GM12891 (cell line): ENCODE results near the gene CNGB1.
"Not testable (repeated sequence)": the region's sequence is repeated elsewhere in the genome, so short reads cannot be mapped to it uniquely, and the experiment has no call there.

ENCODE experiments used
- DNase-seq: peaks from one replicate; pipeline ENCODE4 v3.0.0; 2011; ENCODE audit warnings: low spot score; ENCODE audit not compliant: insufficient read length
- FAIRE-seq: peaks from 2 replicates; lab custom pipeline; 2011; peaks lifted over from hg19 to GRCh38; lab: Jason Lieb, UNC
- PAX5 ChIP-seq: IDR thresholded peaks from 2 replicates; pipeline ENCODE4 v1.6.1; 2011; ENCODE audit warnings: low read length, moderate library complexity, mild to moderate bottlenecking; ENCODE audit not compliant: insufficient read depth, severe bottlenecking
- POLR2A ChIP-seq: IDR thresholded peaks from 2 replicates; pipeline ENCODE4 v1.6.1; 2011; ENCODE audit warnings: low read depth, low read length, control low read depth
- POLR2AphosphoS5 ChIP-seq: IDR thresholded peaks from 2 replicates; pipeline ENCODE4 v1.6.1; 2011; ENCODE audit warnings: low read depth, low read length, control low read depth
- POU2F2 ChIP-seq: IDR thresholded peaks from 2 replicates; pipeline ENCODE4 v1.6.1; 2011; ENCODE audit warnings: low read depth, mild to moderate bottlenecking, control low read depth, low read length, moderate library complexity
- SPI1 ChIP-seq: IDR thresholded peaks from 2 replicates; pipeline ENCODE4 v1.6.1; 2011; ENCODE audit warnings: low read depth, low read length, control low read depth
- TAF1 ChIP-seq: IDR thresholded peaks from 2 replicates; pipeline ENCODE4 v1.6.1; 2011; ENCODE audit warnings: low read depth, low read length, control low read depth

The CNGB1 gene

DNA sequence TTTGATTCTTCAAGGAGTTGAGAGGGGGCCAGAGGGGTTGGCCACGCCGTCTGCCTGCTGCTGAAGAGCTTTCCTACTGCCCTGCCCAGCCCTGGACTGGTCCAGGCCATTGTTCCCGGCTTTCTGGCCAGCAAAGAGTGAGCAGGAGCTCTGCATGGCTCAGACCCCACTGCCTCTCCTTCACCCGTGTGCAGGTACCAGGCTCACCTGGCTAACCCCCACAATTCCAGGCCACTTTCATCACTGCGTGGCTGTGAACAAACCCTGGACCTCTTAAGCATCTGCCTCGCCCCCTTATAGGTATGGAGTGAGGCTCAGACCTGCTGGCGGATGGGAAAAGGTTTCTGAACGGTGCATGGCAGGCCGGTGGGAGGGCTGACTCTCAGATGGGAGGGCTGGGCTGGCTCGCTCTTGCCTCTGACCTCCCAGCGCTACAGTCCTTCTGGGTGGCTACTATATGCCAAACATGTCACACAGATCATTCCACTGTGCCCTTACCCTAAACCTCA lies 20.7 kb upstream of the CNGB1 start:
- no peak for TF ChIP-seq POLR2A
- TF ChIP-seq POU2F2: no peak
- TF ChIP-seq SPI1: no peak
- TF ChIP-seq POLR2AphosphoS5: no peak
- no peak for TF ChIP-seq TAF1
- TF ChIP-seq PAX5: no peak
- DNase-seq (no peak), FAIRE-seq (no peak)

DNA sequence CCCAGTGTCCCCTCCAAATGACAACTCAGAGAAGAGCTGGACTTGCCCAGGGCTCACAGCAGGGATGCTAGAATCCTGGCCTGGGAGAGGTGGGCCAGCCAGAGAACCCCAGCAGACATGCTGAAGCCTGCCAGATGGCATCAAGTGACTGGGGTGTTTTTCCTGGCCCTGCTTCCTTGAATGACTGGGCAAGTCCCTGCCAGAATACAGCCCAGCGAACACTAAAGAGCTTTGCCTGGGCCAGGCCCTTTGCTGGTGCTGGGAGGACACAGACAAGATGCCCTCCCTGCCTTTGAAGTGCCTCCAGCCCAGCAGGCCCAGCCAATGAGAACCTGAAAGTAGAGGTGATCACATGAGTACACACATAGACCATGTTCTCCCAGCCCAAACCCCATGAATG lies 18.0 kb upstream of the CNGB1 start:
- TF ChIP-seq SPI1 (no peak), TAF1 (no peak), POU2F2 (no peak), POLR2A (no peak), PAX5 (no peak), POLR2AphosphoS5 (no peak)
- FAIRE-seq (no peak), DNase-seq (no peak)

DNA sequence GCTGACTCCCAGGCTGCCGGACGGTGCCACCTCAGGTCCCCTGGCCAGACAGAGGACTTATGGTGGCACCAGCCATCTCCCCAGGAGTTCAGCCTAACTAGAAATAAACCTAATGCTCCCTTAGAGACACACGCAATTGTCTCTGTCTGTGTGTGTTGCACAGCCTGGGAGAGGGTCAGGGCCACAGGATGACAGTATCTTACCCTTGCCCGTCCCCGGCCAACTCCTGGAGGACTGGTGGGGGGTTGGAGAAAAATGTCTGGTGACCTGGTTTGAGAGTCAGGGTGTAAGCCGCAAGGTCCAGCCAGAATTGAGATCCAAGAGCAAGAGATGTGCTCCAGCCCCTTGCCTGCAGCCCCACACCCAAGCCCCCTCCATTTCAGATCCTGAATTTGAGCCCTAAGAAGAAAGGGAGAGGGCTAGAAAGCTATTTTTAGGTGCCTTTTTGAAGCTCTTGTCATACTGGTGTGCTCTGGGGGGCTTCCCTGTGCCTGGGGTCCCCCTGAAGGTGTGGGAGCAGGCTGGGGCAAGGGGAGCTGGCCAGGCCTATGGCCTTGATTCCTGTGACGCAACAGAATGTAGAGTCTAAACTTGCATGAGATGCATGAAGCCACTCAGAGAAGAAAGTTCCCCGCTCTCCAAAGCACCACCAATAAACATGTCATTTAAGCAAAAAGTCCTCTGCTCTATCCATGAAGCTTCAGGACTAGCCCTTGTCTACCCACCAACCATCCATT lies 16.7 kb upstream of the CNGB1 start:
- FAIRE-seq: no peak
- TF ChIP-seq POU2F2: no peak
- TF ChIP-seq TAF1: no peak
- TF ChIP-seq POLR2A: no peak
- TF ChIP-seq SPI1: no peak
- no peak for TF ChIP-seq PAX5
- TF ChIP-seq POLR2AphosphoS5: no peak
- DNase-seq: no peak

DNA sequence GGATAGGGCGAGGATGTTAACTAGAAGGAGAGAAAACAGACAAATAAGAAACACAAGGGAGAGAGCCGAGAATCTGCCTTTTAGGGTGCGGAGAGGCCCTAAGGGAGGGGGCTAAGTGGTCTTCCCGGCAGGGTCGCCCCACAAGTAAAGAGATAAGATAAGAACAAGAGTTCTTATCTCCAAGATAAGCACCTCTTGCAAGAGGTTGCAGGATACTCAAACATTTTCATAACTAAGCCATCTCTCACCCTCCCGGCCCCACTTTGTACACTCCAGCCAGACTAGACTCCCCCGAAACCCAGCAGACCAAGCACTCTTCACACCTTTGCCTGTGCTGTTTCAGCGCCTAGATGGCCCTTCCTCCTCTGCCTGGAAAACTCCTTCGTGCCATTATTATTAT lies 15.3 kb upstream of the CNGB1 start:
- no peak for FAIRE-seq
- no peak for TF ChIP-seq POLR2AphosphoS5
- no peak for TF ChIP-seq POLR2A
- TF ChIP-seq PAX5: no peak
- TF ChIP-seq POU2F2: no peak
- no peak for TF ChIP-seq SPI1
- TF ChIP-seq TAF1: no peak
- no peak for DNase-seq

DNA sequence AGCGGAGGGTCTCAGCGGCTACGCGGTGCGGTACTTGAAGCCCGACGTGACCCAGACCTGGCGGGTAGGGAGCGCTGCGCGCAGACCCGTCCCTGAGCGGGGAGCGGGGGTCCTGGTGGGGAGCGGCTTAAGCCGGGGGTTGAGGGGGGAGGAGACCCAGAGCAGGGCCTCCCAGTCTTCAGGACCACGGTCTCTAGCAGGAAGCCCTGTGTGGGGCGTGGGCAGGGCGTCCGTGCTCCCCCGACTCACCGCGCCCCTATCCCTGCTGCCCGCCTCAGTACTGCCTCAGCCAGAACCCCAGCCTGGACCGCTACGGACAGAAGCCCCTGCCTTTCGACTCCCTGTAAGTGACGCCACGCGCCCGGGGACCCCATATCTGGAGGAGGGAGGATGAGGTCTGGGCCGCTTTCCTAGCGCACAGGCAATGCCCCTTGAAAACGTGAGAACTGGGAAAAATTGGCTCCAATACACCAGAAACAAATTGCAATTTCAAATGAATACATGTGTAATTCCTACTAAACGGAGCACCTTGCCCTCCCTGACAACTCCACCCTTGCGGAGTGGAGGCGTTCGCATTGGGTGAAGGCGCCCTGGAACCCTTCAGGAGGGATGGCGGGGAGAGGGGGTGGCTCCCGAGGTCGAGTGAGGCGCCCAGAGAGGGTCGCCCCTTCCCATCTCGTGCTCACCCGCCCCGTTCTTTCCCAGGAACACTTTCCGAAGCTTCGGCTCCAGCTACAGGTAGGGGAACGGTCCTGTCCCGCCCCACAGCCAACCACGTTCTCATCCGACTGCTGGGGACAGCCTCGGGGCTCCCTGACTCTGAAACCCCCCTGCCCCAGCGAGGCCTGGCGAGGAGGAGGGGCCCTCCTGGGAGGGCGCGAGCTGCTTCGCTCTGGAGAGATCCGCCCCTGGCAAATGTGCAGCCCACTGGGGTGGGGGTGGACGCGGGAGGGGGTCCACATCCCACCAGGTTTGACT lies 14.6 kb upstream of the CNGB1 start:
- FAIRE-seq: no peak

DNA sequence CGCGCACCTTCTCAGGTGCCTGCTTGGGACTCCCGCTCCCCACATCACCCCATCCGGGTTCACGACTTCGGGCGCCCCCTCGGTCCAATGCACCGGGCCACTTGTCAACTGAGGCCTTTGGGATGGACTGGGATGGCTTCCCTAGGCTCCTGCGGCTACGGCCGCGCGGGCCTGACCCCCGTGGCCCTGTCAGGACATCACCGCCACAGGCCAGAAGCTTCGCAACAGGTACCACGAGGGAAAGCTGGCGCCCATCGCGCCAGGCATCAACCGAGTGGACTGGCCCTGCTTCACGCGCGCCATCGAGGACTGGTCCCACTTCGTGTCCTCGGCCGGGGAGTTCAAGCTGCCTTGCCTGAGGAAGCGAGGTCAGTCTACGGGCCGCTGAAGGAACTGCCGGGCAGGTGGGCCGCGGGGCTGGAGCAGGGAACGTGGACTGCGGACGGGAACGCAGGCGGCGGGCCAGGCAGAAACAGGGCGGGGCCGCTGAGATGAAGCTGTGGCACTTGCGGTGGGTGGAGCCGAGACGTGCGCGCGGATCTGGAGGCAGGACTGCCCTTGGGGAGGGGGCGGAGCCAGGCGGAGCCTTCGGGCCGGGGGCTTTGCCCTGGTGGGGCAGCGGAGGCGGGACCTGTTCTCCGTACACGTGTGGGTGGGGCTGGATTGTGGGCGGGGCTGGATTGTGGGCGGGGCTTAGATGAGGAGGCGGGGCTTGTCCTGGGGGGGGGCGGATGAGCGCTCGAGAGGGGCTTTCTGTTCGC lies 13.7 kb upstream of the CNGB1 start:
- no peak for TF ChIP-seq POU2F2
- TF ChIP-seq SPI1: no peak
- no peak for TF ChIP-seq POLR2AphosphoS5
- no peak for TF ChIP-seq PAX5
- no peak for TF ChIP-seq POLR2A
- no peak for TF ChIP-seq TAF1
- DNase-seq (peak; percentile 81), FAIRE-seq (peak; percentile 55)

More for the DNA sequence above, 14.6 kb upstream of the CNGB1 start:
- TF ChIP-seq POU2F2 (no peak), POLR2AphosphoS5 (no peak), SPI1 (no peak), PAX5 (no peak), POLR2A (no peak), TAF1 (no peak)
- DNase-seq: no peak

DNA sequence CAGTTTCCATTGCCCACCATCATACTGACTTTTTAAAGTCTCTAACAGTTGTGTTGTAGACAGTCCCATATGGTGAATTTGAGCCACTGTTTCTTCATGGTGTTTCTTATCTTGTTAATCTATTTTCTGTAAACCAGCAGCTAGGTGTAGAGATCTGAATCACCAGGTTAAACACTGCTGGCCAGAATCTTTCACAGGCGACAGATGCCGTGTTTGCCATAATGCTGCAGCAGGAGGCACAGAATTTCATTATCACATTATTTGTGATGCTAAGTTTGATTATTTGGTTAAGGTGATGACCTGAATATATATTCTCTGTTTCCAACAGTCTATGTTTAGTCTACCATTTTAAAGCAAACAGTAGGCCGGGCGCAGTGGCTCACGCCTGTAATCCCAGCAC lies 11.5 kb upstream of the CNGB1 start:
- DNase-seq (no peak), FAIRE-seq (no peak)
- TF ChIP-seq TAF1: no peak
- TF ChIP-seq PAX5: no peak
- no peak for TF ChIP-seq SPI1
- TF ChIP-seq POLR2AphosphoS5: no peak
- TF ChIP-seq POLR2A: no peak
- TF ChIP-seq POU2F2: no peak

DNA sequence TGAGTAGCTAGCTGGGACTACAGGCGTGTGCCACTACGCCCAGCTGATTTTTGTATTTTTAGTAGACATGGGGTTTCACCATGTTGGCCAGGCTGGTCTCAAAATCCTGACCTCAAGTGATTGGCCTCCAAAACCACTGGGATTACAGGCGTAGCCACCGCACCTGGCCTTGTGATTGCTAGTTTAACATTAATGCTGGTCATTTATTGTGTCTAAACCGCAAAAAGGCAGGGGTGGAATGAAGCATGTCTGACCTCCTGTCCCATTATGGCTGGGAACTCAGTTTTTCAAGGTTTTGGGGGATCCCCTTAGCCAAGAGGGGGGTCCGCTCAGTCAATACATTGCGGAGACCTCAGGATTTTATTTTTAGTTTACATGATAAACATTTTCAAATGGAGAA lies 10.7 kb upstream of the CNGB1 start:
- DNase-seq: no peak

DNA sequence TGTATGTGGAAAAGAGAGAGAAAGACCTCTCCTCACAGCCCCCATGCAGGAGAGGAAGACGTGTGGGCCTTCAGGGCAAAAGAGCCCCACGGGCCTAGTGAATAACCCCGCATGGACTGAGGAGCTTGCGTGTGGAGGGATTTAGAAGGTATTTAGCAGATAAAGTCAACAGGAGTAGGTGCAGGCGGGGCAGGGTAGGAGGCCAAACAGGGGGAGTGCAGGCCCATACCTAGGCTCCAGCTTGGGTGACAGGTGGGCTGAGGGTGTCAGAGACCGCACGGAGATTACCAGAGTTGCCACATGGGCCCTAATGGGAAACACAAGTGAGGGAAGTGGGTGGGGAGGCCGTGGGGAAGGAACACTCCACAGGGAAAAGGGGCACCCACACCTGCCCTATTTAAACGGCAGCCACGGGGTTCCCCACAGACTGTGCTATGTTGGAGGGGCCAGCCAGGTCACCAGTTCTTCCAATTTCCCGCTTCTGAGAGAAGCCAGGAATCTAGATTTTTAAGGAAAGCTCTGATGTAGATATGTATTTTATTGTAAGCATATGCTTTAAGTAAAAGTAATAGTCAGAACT lies 8.2 kb upstream of the CNGB1 start:
- no peak for TF ChIP-seq SPI1
- no peak for TF ChIP-seq POLR2AphosphoS5
- TF ChIP-seq POLR2A: no peak
- TF ChIP-seq PAX5: no peak
- TF ChIP-seq POU2F2: no peak
- TF ChIP-seq TAF1: no peak
- FAIRE-seq (no peak), DNase-seq (no peak)

More for the DNA sequence above, 10.7 kb upstream of the CNGB1 start:
- TF ChIP-seq POLR2AphosphoS5 (no peak), TAF1 (no peak), SPI1 (no peak), PAX5 (no peak), POU2F2 (no peak), POLR2A (no peak)
- FAIRE-seq: no peak

DNA sequence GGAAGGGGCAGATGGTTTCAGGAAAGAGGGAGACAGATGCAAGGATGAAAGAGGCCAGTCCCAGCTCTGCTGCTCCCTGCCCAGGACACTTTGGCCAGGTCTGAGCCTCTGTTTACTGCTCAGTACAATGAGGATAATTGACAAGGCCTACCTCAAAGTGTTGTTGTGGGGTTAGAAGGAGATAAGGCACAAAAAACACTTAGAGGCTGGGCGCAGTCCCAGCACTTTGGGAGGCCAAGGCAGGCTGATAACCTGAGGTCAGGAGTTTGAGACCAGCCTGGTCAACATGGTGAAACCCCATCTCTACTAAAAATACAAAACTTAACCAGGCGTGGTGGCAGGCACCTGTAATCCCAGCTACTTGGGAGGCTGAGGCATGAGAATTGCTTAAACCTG lies 7.1 kb upstream of the CNGB1 start:
- not testable (repeated sequence) for DNase-seq, FAIRE-seq
